GM12878 (cell line): ENCODE results near the gene MOK. TPM values are rescaled to one million over a fixed set of nuclear protein-coding genes. Genes with fewer than 3 reads are reported as not detected.

Source experiments
- ATAC-seq: fragments of 200-7000 bp; cut with Tn5 transposase; 3 replicates; pipeline ENCODE4 v1.9.1; 2020; ENCODE audit warnings: mild to moderate bottlenecking, moderate library complexity
- BruUV-seq: library from RNA; stranded (reverse); fragments of 400-500 nt; replicated peaks from 2 replicates; lab custom pipeline; 2021; lab: Mats Ljungman, UMichigan
- CTCF ChIA-PET: fragments of 300-600 bp; sonication (Branson Sonifier 250); formaldehyde crosslinking; extraction: SDS; loops from one replicate; lab custom pipeline; 2021; ENCODE audit warnings: inconsistent platforms; lab: Yijun Ruan, JAX
- POLR2A ChIA-PET: fragments of 350-600 bp; formaldehyde crosslinking; extraction: SDS; loops from one replicate; lab custom pipeline; 2021; ENCODE audit warnings: inconsistent platforms; lab: Charles Lee
- RAD21 ChIA-PET: fragments of 300-600 bp; sonication (Branson Sonifier 250); formaldehyde crosslinking; loops from one replicate; lab custom pipeline; 2023; ENCODE audit warnings: antibody characterized with exemption; ENCODE audit not compliant: unreplicated experiment; lab: Charles Lee
- SMC1A ChIA-PET: fragments of 300-600 bp; sonication (Branson Sonifier 250); formaldehyde crosslinking; loops from one replicate; lab custom pipeline; 2023; ENCODE audit not compliant: unreplicated experiment, uncharacterized antibody; lab: Charles Lee
- DNase-seq: peaks from one replicate; pipeline ENCODE4 v3.0.0-alpha.2; 2011; ENCODE audit warnings: low read depth, low spot score
- FAIRE-seq: peaks from 3 replicates; lab custom pipeline; 2011; peaks lifted over from hg19 to GRCh38; lab: Jason Lieb, UNC
- H2AFZ ChIP-seq: 2 replicates; pipeline ENCODE4 v1.6.0; 2011; ENCODE audit warnings: low read depth, low read length, control low read depth; ENCODE audit not compliant: control insufficient read depth
- H3K27ac ChIP-seq: 2 replicates; pipeline ENCODE4 v1.5.1; 2011; ENCODE audit warnings: control low read depth; ENCODE audit not compliant: control insufficient read depth, insufficient read depth
- H3K27me3 ChIP-seq, 2 experiments: replicated peaks in 1 of 2; 2 replicates each; pipeline versions ENCODE4 v1.6.0 to v1.6.1; 2011; ENCODE audit warnings: low read length in 1 of 2; ENCODE audit not compliant: control insufficient read depth in 2 of 2, insufficient read depth in 2 of 2
- H3K36me3 ChIP-seq, 2 experiments: 2 replicates each; pipeline ENCODE4 v1.5.1; 2011; ENCODE audit warnings: low read length in 1 of 2; ENCODE audit not compliant: control insufficient read depth in 2 of 2, insufficient read depth in 2 of 2
- H3K4me1 ChIP-seq: 2 replicates; pipeline ENCODE4 v1.6.1; 2011; ENCODE audit warnings: mild to moderate bottlenecking, low read length, moderate library complexity, mixed read lengths; ENCODE audit not compliant: control insufficient read depth, insufficient read depth
- H3K4me2 ChIP-seq: 2 replicates; pipeline ENCODE4 v1.6.0; 2011; ENCODE audit warnings: control low read depth; ENCODE audit not compliant: control insufficient read depth, insufficient read depth
- H3K4me3 ChIP-seq: fragments of 200-600 bp; sonication (generic); 2 replicates; pipeline ENCODE4 v1.5.1; 2016
- H3K79me2 ChIP-seq: 2 replicates; pipeline ENCODE4 v1.6.0; 2011; ENCODE audit warnings: low read length; ENCODE audit not compliant: control insufficient read depth, insufficient read depth
- H3K9ac ChIP-seq: 2 replicates; pipeline ENCODE4 v1.8.0; 2011; ENCODE audit warnings: low read length, control low read depth, mixed read lengths; ENCODE audit not compliant: control insufficient read depth, insufficient read depth
- H3K9me3 ChIP-seq: replicated peaks from 3 replicates; pipeline ENCODE4 v1.5.1; 2011; ENCODE audit warnings: mild to moderate bottlenecking, low read length; ENCODE audit not compliant: control insufficient read depth, insufficient read depth
- H4K20me1 ChIP-seq: 2 replicates; pipeline ENCODE4 v1.6.0; 2011; ENCODE audit not compliant: control insufficient read depth, insufficient read depth
- ATF2 ChIP-seq: IDR thresholded peaks from 2 replicates; pipeline ENCODE4 v1.6.1; 2012; ENCODE audit warnings: low read length, inconsistent platforms
- DPF2 ChIP-seq: fragments of 450-650 bp; IDR thresholded peaks from 2 replicates; pipeline ENCODE4 v1.6.1; 2017; ENCODE audit warnings: mild to moderate bottlenecking
- E2F8 ChIP-seq: fragments of 450-650 bp; IDR thresholded peaks from 2 replicates; pipeline ENCODE4 v1.6.1; 2018; ENCODE audit warnings: mild to moderate bottlenecking, low read depth, moderate library complexity; ENCODE audit not compliant: partially characterized antibody
- HDAC2 ChIP-seq: fragments of 200-600 bp; sonication (generic); IDR thresholded peaks from 2 replicates; pipeline ENCODE4 v1.6.1; 2017
- KDM1A ChIP-seq: fragments of 200-600 bp; sonication (generic); IDR thresholded peaks from 2 replicates; pipeline ENCODE4 v1.6.1; 2016; ENCODE audit warnings: borderline replicate concordance
- SRF ChIP-seq, 2 experiments: IDR thresholded peaks; 2 replicates each; pipeline ENCODE4 v1.6.1; 2011; ENCODE audit warnings: low read depth in 2 of 2, low read length in 2 of 2, mild to moderate bottlenecking in 1 of 2, moderate library complexity in 1 of 2
- STAT1 ChIP-seq: fragments of 450-650 bp; conservative IDR thresholded peaks from 2 replicates; pipeline ENCODE4 v1.6.1; 2014; ENCODE audit warnings: antibody characterized with exemption, mild to moderate bottlenecking
- WGBS: methylation state at CpG from one replicate; pipeline ENCODE4 v1.1.6; 2016; ENCODE audit warnings: low lambda C conversion rate; ENCODE audit not compliant: insufficient replicate concordance, insufficient coverage; ENCODE audit errors: missing lambda C conversion rate; 5-methylcytosine and 5-hydroxymethylcytosine counted together
- in situ Hi-C: fragments of 300-500 bp; cut with MboI; formaldehyde crosslinking; loops from 9 replicates; pipeline ENCODE4 v1.14.3; 2018; ENCODE audit warnings: mixed read lengths
- intact Hi-C: fragments of 100-400 bp; cut with micrococcal nuclease; formaldehyde crosslinking; loops from one replicate; pipeline ENCODE4 v1.14.2; 2022; ENCODE audit not compliant: unreplicated experiment
- polyA plus RNA-seq, 11 experiments: library from polyadenylated mRNA; depleted of rRNA in 4 of 11; unstranded in 6 of 11; stranded (reverse) in 5 of 11; fragments of >200 nt; fragmentation: Nextera tagmentation in 4 of 11; fragmentation: Illumina TruSeq in 1 of 11; extraction: Ambion mirVana in 4 of 11; extraction: Trizol in 1 of 11; gene quantifications; 1 replicate in 1 of 11; 2 replicates in 10 of 11; pipeline versions ENCODE4 v1.2.1 to v1.2.3, GENCODE V29; 2011 to 2016; ENCODE audit warnings: inconsistent platforms in 2 of 11, missing spikeins in 2 of 11, low read depth in 1 of 11
- total RNA-seq, 4 experiments: library from RNA; depleted of rRNA in 3 of 4; stranded (reverse); fragments of >200 nt in 3 of 4; fragmentation: Illumina TruSeq in 1 of 4; extraction: Trizol in 1 of 4; gene quantifications; 2 replicates each; pipeline versions ENCODE4 v1.2.1 to v1.2.3, GENCODE V29; 2013 to 2021

The MOK gene
- total and polyA plus RNA-seq, 10 of the 15 experiments (the other 5 are each of a cell fraction or from before 2014, with no cell fraction given) = 0.10 to 3.0 (median 1.4) TPM

- no peak for TF ChIP-seq E2F8
- no peak for TF ChIP-seq SRF (IDR thresholded peaks at IDR 0.05; ENCODE audit: low read depth in 2 of 2, low read length in 2 of 2)
Observed at GRCh38 chr14:102285106-102285505, 19.9 kb downstream of the MOK start (continued).

GRCh38 chr14:102283631-102284129, 21.3 kb downstream of the MOK start:
- H3K27ac ChIP-seq = no peak overlapping the region
- no peak for TF ChIP-seq HDAC2
- no peak for TF ChIP-seq DPF2
- TF ChIP-seq STAT1 = no peak
- TF ChIP-seq ATF2 = no peak
- TF ChIP-seq KDM1A = no peak
- ChIA-PET CTCF (interaction anchor here (1.3 kb wide), 1 partner anchor 10 kb away, joined by 3 read pairs; no protein-coding TSS in a partner anchor), SMC1A (interaction anchor here (1.1 kb wide), 1 partner anchor 12 kb away, joined by 3 read pairs; no protein-coding TSS in a partner anchor), RAD21 (no interaction called here), POLR2A (no interaction called here)
- no peak overlapping the region for H3K4me2 ChIP-seq
- H3K9me3 ChIP-seq = no peaks in the 10 kb centered on the region
- 50% methylated on average over 2 of the region's 2 CpGs for WGBS
- H3K4me1 ChIP-seq = no peaks in the 10 kb centered on the region
- DNase-seq = no peak
- no peaks in the 10 kb centered on the region for H3K36me3 ChIP-seq
- BruUV-seq = no TSS peak
- in situ Hi-C loops = no loop called here
- FAIRE-seq = no peak
- no peak overlapping the region for H3K9ac ChIP-seq
- ATAC-seq = no peak
- intact Hi-C loops = no loop called here
- no peaks in the 10 kb centered on the region for H3K79me2 ChIP-seq
- no peak overlapping the region for H3K4me3 ChIP-seq
- H3K27me3 ChIP-seq = no peaks in the 10 kb centered on the region
- no peak overlapping the region for H2AFZ ChIP-seq
- no peaks in the 10 kb centered on the region for H4K20me1 ChIP-seq
